Measurements from ENCODE around the gene ZNF570.

DNA sequence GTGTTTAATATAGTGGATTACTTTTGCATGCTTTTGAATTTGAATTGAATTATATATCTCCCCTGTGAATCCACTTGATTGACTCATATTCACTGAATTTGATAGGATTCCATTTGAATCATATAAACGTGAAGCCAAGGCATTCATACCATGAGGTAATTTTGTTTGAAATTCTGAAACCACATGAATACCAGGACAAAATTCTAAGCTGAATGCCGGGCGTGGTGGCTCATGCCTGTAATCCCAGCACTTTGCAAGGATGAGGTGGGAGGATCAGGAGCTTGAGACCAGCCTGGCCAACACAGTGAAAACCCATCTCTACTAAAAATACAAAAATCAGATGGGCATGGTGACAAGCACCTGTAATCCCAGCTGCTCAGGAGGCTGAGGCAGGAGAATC, 42.0 kb downstream of the ZNF570 start:
- no peak for TF ChIP-seq POLR2A (IDR thresholded peaks at IDR 0.05; ENCODE audit: low read length)
- no peak for TF ChIP-seq GATA1 (IDR thresholded peaks at IDR 0.05; ENCODE audit: low read depth, low read length)

Measured in erythroblast (primary cell).